ENCODE data around the gene PDE5A.

- TF ChIP-seq, protein P1, sequence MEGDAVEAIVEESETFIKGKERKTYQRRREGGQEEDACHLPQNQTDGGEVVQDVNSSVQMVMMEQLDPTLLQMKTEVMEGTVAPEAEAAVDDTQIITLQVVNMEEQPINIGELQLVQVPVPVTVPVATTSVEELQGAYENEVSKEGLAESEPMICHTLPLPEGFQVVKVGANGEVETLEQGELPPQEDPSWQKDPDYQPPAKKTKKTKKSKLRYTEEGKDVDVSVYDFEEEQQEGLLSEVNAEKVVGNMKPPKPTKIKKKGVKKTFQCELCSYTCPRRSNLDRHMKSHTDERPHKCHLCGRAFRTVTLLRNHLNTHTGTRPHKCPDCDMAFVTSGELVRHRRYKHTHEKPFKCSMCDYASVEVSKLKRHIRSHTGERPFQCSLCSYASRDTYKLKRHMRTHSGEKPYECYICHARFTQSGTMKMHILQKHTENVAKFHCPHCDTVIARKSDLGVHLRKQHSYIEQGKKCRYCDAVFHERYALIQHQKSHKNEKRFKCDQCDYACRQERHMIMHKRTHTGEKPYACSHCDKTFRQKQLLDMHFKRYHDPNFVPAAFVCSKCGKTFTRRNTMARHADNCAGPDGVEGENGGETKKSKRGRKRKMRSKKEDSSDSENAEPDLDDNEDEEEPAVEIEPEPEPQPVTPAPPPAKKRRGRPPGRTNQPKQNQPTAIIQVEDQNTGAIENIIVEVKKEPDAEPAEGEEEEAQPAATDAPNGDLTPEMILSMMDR (IDR thresholded peaks at IDR 0.05): no peak
- no peak for TF ChIP-seq EZH2 (IDR thresholded peaks at IDR 0.05; ENCODE audit: borderline replicate concordance, insufficient read depth, low read depth, low read length, poor library complexity, severe bottlenecking)
These were observed 124.0 kb downstream of the PDE5A start for GRCh38 chr4:119504616-119505015.
